Measurements from ENCODE around the gene MMP14. TPM values are rescaled to one million over a fixed set of nuclear protein-coding genes. Genes with fewer than 3 reads are reported as not detected.

MMP14 gene
- total and polyA plus RNA-seq, 2 of the 13 experiments (the other 11 are each of a cell fraction or from before 2014, with no cell fraction given) = 5.2 to 9.8 TPM

GRCh38 chr14:22837114-22837749 is 847 bp downstream of the MMP14 start (continued):
- TF ChIP-seq ZNF33B (CRISPR knock-in tag; IDR thresholded peaks at IDR 0.05) (peak; percentile 96), ZNF800 (CRISPR knock-in tag; IDR thresholded peaks at IDR 0.05) (peak; percentile 98), IRF9 (CRISPR knock-in tag; IDR thresholded peaks at IDR 0.05; ENCODE audit: borderline replicate concordance) (peak; percentile 91), ZNF432 (CRISPR knock-in tag; IDR thresholded peaks at IDR 0.05; ENCODE audit: borderline replicate concordance) (no peak), ZNF569 (CRISPR knock-in tag; IDR thresholded peaks at IDR 0.05; ENCODE audit: borderline replicate concordance) (no peak), KAT8 (CRISPR knock-in tag; IDR thresholded peaks at IDR 0.05) (peak; percentile 78), KDM4B (CRISPR knock-in tag; IDR thresholded peaks at IDR 0.05) (peak; percentile 66; the same call in 1 of the 2 replicates), ZNF883 (CRISPR knock-in tag; IDR thresholded peaks at IDR 0.05; ENCODE audit: not compliant biosample characterization) (peak; percentile 91), CBX5 (CRISPR knock-in tag; IDR thresholded peaks at IDR 0.05; ENCODE audit: borderline replicate concordance) (0 out of 2 replicates have a peak, but pooled peaks have one; percentile 62), ZNF574 (CRISPR knock-in tag; IDR thresholded peaks at IDR 0.05) (peak; percentile 70), RBAK (CRISPR knock-in tag; IDR thresholded peaks at IDR 0.05) (no peak), ZNF747 (CRISPR knock-in tag; IDR thresholded peaks at IDR 0.05; ENCODE audit: borderline replicate concordance) (peak; percentile 86; the same call in 1 of the 2 replicates), POGK (CRISPR knock-in tag; conservative IDR thresholded peaks at IDR 0.05) (peak; percentile 84), PHF20 (CRISPR knock-in tag; IDR thresholded peaks at IDR 0.05) (peak; percentile 48), RBFOX2 (IDR thresholded peaks at IDR 0.05; ENCODE audit: low read depth, low read length) (peak; percentile 73), NFATC3 (CRISPR knock-in tag; IDR thresholded peaks at IDR 0.05) (peak; percentile 82; the same call in 1 of the 2 replicates), BRD4 (CRISPR knock-in tag; IDR thresholded peaks at IDR 0.05) (peak; percentile 78; the same call in 1 of the 2 replicates), CAMTA2 (CRISPR knock-in tag; IDR thresholded peaks at IDR 0.05; ENCODE audit: borderline replicate concordance) (no peak; the same call in 1 of the 2 replicates)
